Type B pancreatic cell (in vitro differentiated cells): ENCODE results near the gene RLBP1. TPM values are rescaled to one million over a fixed set of nuclear protein-coding genes. Genes with fewer than 3 reads are reported as not detected.
A peak's percentile ranks its signal among the peaks of the same experiment; 100 is the strongest.

ENCODE experiments used
- DNase-seq: peaks from one replicate; pipeline ENCODE4 v3.0.0; 2021; ENCODE audit warnings: mixed read lengths; ENCODE audit not compliant: unreplicated experiment; ENCODE audit errors: extremely low spot score
- H3K27ac Mint-ChIP-seq: 2 replicates; pipeline ENCODE4 v1.8.0; 2021; ENCODE audit warnings: mild to moderate bottlenecking, mixed read lengths
- H3K27me3 Mint-ChIP-seq: 2 replicates; pipeline ENCODE4 v1.8.0; 2021; ENCODE audit warnings: mixed read lengths
- H3K36me3 Mint-ChIP-seq: 2 replicates; pipeline ENCODE4 v1.8.0; 2021; ENCODE audit warnings: mixed read lengths
- H3K4me1 Mint-ChIP-seq: one replicate; pipeline ENCODE4 v1.8.0; 2021; ENCODE audit warnings: mixed read lengths; ENCODE audit not compliant: unreplicated experiment
- H3K4me3 Mint-ChIP-seq: 2 replicates; pipeline ENCODE4 v1.8.0; 2021; ENCODE audit warnings: mild to moderate bottlenecking, mixed read lengths
- H3K9me3 Mint-ChIP-seq: 2 replicates; pipeline ENCODE4 v1.8.0; 2021; ENCODE audit warnings: mixed read lengths
- total RNA-seq: library from RNA; stranded (reverse); gene quantifications from 2 replicates; pipeline ENCODE4 v1.2.1, GENCODE V29; 2021; ENCODE audit warnings: low replicate concordance
- TF ChIP-seq, protein P1 (sequence below): fragments of 200-600 bp; sonication (generic); conservative IDR thresholded peaks from 2 replicates; pipeline ENCODE4 v1.5.0; 2021; ENCODE audit warnings: antibody characterized with exemption, mild to moderate bottlenecking

The RLBP1 gene
- total RNA-seq, 1 donor from 2014 or later: not detected

DNA sequence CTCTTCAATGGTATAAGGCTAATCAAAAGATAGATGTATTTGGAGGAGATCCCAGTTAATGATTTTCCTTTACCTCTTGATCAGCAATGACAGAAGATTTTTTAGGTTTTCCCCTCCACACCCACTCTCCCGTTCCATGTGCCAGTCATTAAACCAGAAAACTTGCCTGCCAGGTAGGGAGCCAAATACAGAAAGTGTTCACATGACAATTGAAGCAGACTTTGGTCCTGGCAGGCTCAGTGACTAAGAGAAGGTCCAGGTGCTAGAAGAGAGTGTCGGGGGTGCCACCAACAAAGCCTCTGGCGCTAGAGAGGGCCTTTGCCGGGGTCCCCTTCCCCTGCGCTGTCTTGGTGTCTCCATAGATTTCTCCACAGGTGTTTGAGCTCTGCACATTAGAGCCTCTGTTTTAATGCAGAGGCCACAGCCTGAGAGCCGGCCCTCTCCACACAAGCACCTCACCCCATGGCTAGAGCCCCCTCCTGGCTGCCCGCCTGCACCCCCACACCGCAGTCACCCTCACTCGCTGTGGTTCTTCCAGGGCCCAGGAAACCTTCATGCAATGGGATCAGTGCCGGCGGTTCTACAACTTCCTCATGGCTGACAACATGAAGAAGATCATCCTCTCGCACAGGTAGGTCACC lies 36.4 kb downstream of the RLBP1 start:
- H3K36me3 Mint-ChIP-seq: peaks cover 4% of the 10 kb centered on the region
- H3K27me3 Mint-ChIP-seq: no peaks in the 10 kb centered on the region
- H3K9me3 Mint-ChIP-seq: no peaks in the 10 kb centered on the region
- H3K4me3 Mint-ChIP-seq: no peak overlapping the region
- H3K4me1 Mint-ChIP-seq: no peaks in the 10 kb centered on the region
- no peak overlapping the region for H3K27ac Mint-ChIP-seq
- TF ChIP-seq, protein P1, sequence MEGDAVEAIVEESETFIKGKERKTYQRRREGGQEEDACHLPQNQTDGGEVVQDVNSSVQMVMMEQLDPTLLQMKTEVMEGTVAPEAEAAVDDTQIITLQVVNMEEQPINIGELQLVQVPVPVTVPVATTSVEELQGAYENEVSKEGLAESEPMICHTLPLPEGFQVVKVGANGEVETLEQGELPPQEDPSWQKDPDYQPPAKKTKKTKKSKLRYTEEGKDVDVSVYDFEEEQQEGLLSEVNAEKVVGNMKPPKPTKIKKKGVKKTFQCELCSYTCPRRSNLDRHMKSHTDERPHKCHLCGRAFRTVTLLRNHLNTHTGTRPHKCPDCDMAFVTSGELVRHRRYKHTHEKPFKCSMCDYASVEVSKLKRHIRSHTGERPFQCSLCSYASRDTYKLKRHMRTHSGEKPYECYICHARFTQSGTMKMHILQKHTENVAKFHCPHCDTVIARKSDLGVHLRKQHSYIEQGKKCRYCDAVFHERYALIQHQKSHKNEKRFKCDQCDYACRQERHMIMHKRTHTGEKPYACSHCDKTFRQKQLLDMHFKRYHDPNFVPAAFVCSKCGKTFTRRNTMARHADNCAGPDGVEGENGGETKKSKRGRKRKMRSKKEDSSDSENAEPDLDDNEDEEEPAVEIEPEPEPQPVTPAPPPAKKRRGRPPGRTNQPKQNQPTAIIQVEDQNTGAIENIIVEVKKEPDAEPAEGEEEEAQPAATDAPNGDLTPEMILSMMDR: no peak
- DNase-seq: no peak

DNA sequence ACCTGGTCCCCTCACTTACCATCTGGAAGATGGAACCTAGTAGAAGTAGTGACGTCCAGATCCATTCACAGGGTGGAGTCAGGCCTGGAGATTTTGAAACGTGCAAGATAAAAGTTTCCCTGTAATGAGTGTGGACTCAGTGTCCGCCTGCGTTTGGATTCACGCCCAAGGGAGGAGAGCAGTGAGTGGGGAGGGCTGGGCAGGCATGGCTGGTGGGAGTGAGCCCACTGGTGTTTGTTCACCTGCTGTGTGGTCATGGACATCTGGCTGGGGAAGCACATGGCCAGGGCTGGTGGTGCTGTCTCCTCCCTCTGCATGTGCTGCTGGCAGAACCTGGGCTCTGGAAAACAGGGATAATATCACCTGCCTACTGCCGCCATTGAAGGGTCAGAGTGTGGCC lies 37.0 kb downstream of the RLBP1 start:
- H3K9me3 Mint-ChIP-seq: no peaks in the 10 kb centered on the region
- no peaks in the 10 kb centered on the region for H3K4me1 Mint-ChIP-seq
- H3K27me3 Mint-ChIP-seq: no peaks in the 10 kb centered on the region
- no peak overlapping the region for H3K4me3 Mint-ChIP-seq
- DNase-seq: no peak
- H3K27ac Mint-ChIP-seq: no peak overlapping the region
- TF ChIP-seq, protein P1: no peak
- peaks cover 4% of the 10 kb centered on the region for H3K36me3 Mint-ChIP-seq

DNA sequence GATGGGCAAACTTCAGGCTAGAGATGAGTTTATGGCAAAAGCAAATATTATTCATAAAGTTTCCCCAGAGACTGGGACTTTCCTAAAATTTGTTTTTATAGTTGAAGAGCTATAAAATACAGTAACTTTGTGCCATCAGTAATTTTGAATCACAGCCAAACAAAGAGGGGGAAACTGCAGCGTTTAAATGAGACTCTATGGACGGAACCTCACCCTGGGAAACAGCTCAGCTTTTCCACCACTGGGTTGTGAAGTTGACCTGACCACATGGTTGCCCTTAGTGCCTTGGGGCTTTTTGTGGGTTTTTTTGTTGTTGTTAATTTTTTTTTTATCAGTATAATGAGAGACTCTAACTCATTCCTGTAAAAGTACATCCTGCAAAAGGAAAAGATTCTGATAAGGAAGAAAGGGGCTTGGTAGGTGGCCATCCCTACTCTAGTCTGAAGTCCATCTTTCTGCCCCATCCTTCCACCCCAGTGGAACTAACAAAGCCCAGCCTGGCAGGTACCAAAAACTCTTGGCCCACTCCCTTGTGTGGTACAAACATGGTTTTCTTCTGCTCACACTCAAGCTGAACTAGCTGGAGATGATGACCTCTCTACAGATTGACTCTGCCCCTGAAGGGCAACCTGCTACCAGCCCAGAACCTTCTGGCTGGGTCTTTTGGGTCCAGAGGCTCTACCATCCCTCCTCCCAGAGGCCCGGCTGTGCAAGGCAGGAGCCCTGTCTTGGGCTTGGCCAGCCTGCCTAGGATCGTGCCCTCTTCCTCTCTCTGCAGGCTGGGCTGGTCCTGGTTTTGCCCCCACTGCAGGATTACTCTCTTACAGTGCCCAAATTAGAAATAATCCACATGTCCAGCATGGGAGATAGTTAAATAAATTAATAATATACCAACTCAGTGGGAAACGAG lies 41.2 kb downstream of the RLBP1 start:
- TF ChIP-seq, protein P1: no peak
- Mint-ChIP-seq H3K4me1 (peaks cover 7% of the 10 kb centered on the region), H3K36me3 (peaks cover 11% of the 10 kb centered on the region), H3K4me3 (no peak overlapping the region), H3K9me3 (no peaks in the 10 kb centered on the region), H3K27ac (no peak overlapping the region), H3K27me3 (no peaks in the 10 kb centered on the region)
- no peak for DNase-seq

DNA sequence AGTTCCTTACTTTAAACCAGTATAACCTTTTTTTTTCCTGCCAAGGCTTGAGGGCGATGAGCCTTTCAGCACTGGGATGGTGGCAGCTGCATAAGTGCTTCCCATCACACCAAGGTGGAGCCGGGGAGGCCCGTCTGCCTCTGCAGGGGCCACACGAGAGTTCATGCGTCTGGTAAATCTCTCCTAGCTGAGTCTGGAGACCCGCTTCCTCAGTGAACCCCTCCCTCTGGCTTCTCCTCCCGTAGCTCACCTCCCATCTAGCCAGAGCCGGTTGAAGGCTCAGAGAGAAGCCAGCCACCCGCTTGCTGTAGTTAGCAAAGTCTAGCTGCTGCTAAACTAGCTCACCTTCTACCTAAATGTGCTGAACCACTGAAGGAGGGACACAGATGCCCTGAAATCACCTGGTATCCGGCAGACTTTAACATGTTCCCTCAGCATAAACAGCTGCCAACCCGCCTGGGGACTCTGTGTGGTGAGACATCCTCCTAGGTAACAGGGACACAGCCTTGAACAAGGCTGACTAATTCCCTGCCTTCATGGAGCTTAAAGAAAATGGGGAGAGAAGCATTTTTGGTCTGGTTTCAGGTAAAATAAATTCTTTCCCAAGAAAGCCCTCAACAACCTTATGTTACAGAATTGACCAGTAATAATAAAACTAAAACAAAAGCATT lies 42.9 kb downstream of the RLBP1 start:
- H3K36me3 Mint-ChIP-seq: peaks cover 11% of the 10 kb centered on the region
- H3K4me3 Mint-ChIP-seq: no peak overlapping the region
- H3K9me3 Mint-ChIP-seq: no peaks in the 10 kb centered on the region
- H3K27me3 Mint-ChIP-seq: no peaks in the 10 kb centered on the region
- H3K4me1 Mint-ChIP-seq: peaks cover 12% of the 10 kb centered on the region
- TF ChIP-seq, protein P1: no peak
- DNase-seq: no peak
- H3K27ac Mint-ChIP-seq: no peak overlapping the region

DNA sequence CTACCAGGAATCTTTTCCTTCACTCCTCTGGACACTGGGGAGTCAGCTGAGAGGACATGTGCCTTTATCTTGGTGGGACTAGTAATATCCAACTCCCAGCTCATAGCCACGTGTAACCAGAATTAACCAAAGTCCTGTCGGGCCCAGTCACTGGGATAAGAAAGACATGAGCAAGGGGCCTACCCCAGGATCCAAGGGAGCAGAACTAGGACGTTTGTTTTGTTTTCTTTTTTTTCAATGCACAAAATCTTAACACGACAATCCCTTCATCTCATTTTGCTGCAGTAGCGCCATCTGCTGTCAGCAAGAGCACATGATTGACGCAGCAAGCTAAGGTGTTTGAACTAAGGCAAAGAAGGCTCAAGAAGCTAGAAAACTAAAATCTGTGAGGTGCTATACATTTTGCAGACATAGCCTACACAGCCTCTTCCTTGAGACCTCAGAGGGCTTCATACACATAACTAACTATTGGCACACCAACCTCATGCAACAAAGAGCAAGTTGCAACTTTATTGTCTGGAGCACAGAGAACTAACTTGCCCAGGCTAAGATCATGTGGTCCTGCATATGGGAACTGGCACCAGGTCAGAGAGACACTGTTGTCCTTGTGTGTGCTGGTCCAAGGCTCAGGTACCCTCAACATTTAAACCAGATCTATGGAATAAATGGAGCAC lies 43.6 kb downstream of the RLBP1 start:
- H3K4me1 Mint-ChIP-seq: peaks cover 12% of the 10 kb centered on the region
- TF ChIP-seq, protein P1: peak; percentile 91

More for the DNA sequence above, 43.6 kb downstream of the RLBP1 start:
- Mint-ChIP-seq H3K9me3 (no peaks in the 10 kb centered on the region), H3K27me3 (no peaks in the 10 kb centered on the region), H3K27ac (no peak overlapping the region), H3K4me3 (no peak overlapping the region), H3K36me3 (peaks cover 11% of the 10 kb centered on the region)
- DNase-seq: no peak
